HepG2 (cell line): Measurements from ENCODE around the gene RAB5B. TPM values are rescaled to one million over a fixed set of nuclear protein-coding genes. Genes with fewer than 3 reads are reported as not detected.

Experiments
- ATAC-seq: fragments of 200-7000 bp; cut with Tn5 transposase; 3 replicates; pipeline ENCODE4 v1.9.1; 2020; ENCODE audit warnings: mild to moderate bottlenecking, moderate library complexity
- BruUV-seq: library from RNA; stranded (reverse); fragments of 400-500 nt; replicated peaks from 2 replicates; lab custom pipeline; 2021; lab: Mats Ljungman, UMichigan
- CTCF ChIA-PET: fragments of 300-600 bp; formaldehyde crosslinking; extraction: SDS; loops from one replicate; lab custom pipeline; 2021; ENCODE audit warnings: low total read pairs, inconsistent platforms, low intra/inter-chr PET ratio; lab: Yijun Ruan, JAX
- POLR2A ChIA-PET: fragments of 350-600 bp; sonication (Branson Sonifier 250); formaldehyde crosslinking; loops from one replicate; lab custom pipeline; 2020; ENCODE audit warnings: antibody characterized with exemption, inconsistent platforms; lab: Yijun Ruan, JAX
- DNase-seq: peaks from one replicate; pipeline ENCODE4 v3.0.0-alpha.2; 2015; ENCODE audit warnings: low spot score
- FAIRE-seq: peaks from 3 replicates; lab custom pipeline; 2011; peaks lifted over from hg19 to GRCh38; lab: Jason Lieb, UNC
- H2AFZ ChIP-seq: one replicate; pipeline ENCODE4 v1.6.1; 2011; ENCODE audit warnings: low read length, inconsistent platforms
- H3K27ac ChIP-seq: fragments of 300-600 bp; 3 replicates; pipeline ENCODE4 v1.8.0; 2011; ENCODE audit warnings: mixed run types, mild to moderate bottlenecking, mixed read lengths, low read length, inconsistent platforms; ENCODE audit not compliant: insufficient read depth; ENCODE audit errors: extremely low read length
- H3K27me3 ChIP-seq, 2 experiments: fragments of 200-600 bp in 1 of 2; 2 replicates in 1 of 2; 3 replicates in 1 of 2; pipeline versions ENCODE4 v1.6.0 to v1.8.0; 2011; ENCODE audit warnings: low read length in 2 of 2, mild to moderate bottlenecking in 2 of 2, moderate library complexity in 2 of 2, inconsistent platforms in 1 of 2; ENCODE audit not compliant: insufficient read depth in 2 of 2, control insufficient read depth in 1 of 2
- H3K36me3 ChIP-seq, 2 experiments: fragments of 200-600 bp in 1 of 2; replicated peaks in 1 of 2; 2 replicates in 1 of 2; 3 replicates in 1 of 2; pipeline versions ENCODE4 v1.5.1 to v1.8.0; 2011; ENCODE audit warnings: low read length in 2 of 2, inconsistent platforms in 1 of 2; ENCODE audit not compliant: insufficient read depth in 2 of 2, control insufficient read depth in 1 of 2
- H3K4me1 ChIP-seq: 2 replicates; pipeline ENCODE4 v1.5.1; 2012; ENCODE audit warnings: low read length, inconsistent platforms; ENCODE audit not compliant: insufficient read depth
- H3K4me2 ChIP-seq: 2 replicates; pipeline ENCODE4 v1.6.0; 2011; ENCODE audit warnings: low read depth, low read length, inconsistent platforms
- H3K4me3 ChIP-seq, 3 experiments: fragments of 200-600 bp in 1 of 3; sonication (generic), shearing (Covaris generic) in 1 of 3; replicated peaks in 1 of 3; 2 replicates each; pipeline ENCODE4 v1.5.1; 2011 to 2016; ENCODE audit warnings: low read length in 3 of 3, inconsistent platforms in 2 of 3, low read depth in 2 of 3, mild to moderate bottlenecking in 2 of 3, control low read depth in 1 of 3, mixed read lengths in 1 of 3; ENCODE audit not compliant: insufficient read depth in 1 of 3
- H3K79me2 ChIP-seq: one replicate; pipeline ENCODE4 v1.6.1; 2011; ENCODE audit warnings: low read length, inconsistent platforms; ENCODE audit not compliant: insufficient read depth
- H3K9ac ChIP-seq: 2 replicates; pipeline ENCODE4 v1.6.0; 2011; ENCODE audit warnings: mild to moderate bottlenecking, low read depth, low read length, inconsistent platforms; ENCODE audit not compliant: insufficient read depth
- H3K9me3 ChIP-seq: 2 replicates; pipeline ENCODE4 v1.5.1; 2012; ENCODE audit warnings: mild to moderate bottlenecking, low read length
- H4K20me1 ChIP-seq: 2 replicates; pipeline ENCODE4 v1.6.0; 2011; ENCODE audit warnings: inconsistent platforms, mild to moderate bottlenecking, low read length, moderate library complexity; ENCODE audit not compliant: insufficient read depth
- DZIP1 ChIP-seq: sonication (generic); formaldehyde crosslinking; IDR thresholded peaks from 2 replicates; pipeline ENCODE4 v1.5.0; 2020; ENCODE audit warnings: mild to moderate bottlenecking, missing genetic modification reagents
- HIVEP1 ChIP-seq: sonication (generic); formaldehyde crosslinking; IDR thresholded peaks from 2 replicates; pipeline ENCODE4 v1.4.0; 2020; ENCODE audit warnings: mild to moderate bottlenecking, missing genetic modification reagents
- HNF1B ChIP-seq: sonication (generic); formaldehyde crosslinking; IDR thresholded peaks from 2 replicates; pipeline ENCODE4 v1.5.1; 2020; ENCODE audit warnings: mild to moderate bottlenecking, moderate library complexity, missing genetic modification reagents
- HOMEZ ChIP-seq: IDR thresholded peaks from 2 replicates; pipeline ENCODE4 v1.6.1; 2016; ENCODE audit warnings: low read depth
- KDM2A ChIP-seq: sonication (generic); formaldehyde crosslinking; IDR thresholded peaks from 2 replicates; pipeline ENCODE4 v1.4.0; 2020; ENCODE audit warnings: low read depth, missing genetic modification reagents, borderline replicate concordance
- KDM4B ChIP-seq: sonication (generic); formaldehyde crosslinking; IDR thresholded peaks from 2 replicates; pipeline ENCODE4 v1.4.0; 2020; ENCODE audit warnings: missing genetic modification reagents
- MED13 ChIP-seq: sonication (generic); formaldehyde crosslinking; IDR thresholded peaks from 2 replicates; pipeline ENCODE4 v1.5.0; 2020; ENCODE audit warnings: missing genetic modification reagents
- XRCC5 ChIP-seq: fragments of 200-400 bp; formaldehyde crosslinking; optimal IDR thresholded peaks from 2 replicates; pipeline ENCODE3; 2017; ENCODE audit warnings: mild to moderate bottlenecking, low read length
- ZFP36L2 ChIP-seq: sonication (generic); formaldehyde crosslinking; IDR thresholded peaks from 2 replicates; pipeline ENCODE4 v1.4.0; 2020; ENCODE audit warnings: missing genetic modification reagents
- ZNF317 ChIP-seq: sonication (generic); formaldehyde crosslinking; IDR thresholded peaks from 2 replicates; pipeline ENCODE4 v1.5.0; 2020; ENCODE audit warnings: mild to moderate bottlenecking, missing genetic modification reagents
- WGBS: methylation state at CpG from one replicate; pipeline ENCODE4 v1.1.6; 2017; ENCODE audit warnings: low lambda C conversion rate; 5-methylcytosine and 5-hydroxymethylcytosine counted together
- in situ Hi-C: cut with HindIII; loops from 2 replicates; pipeline ENCODE4 v1.10.0; 2017; ENCODE audit warnings: low pct_unique_long_range_greater_than_20kb; ENCODE audit not compliant: extremely low pct_ligation_motif_present
- intact Hi-C: fragments of 100-400 bp; cut with micrococcal nuclease; formaldehyde crosslinking; loops from one replicate; pipeline ENCODE4 v1.10.0; 2022; ENCODE audit not compliant: unreplicated experiment
- polyA plus RNA-seq, 8 experiments: library from polyadenylated mRNA; depleted of rRNA in 3 of 8; stranded (reverse) in 7 of 8; unstranded in 1 of 8; fragments of >200 nt; fragmentation: Illumina TruSeq in 4 of 8; extraction: Trizol in 4 of 8; gene quantifications; 2 replicates each; pipeline versions ENCODE4 v1.2.1 to v1.2.3, GENCODE V29; 2011 to 2016; ENCODE audit warnings: low read depth in 4 of 8, missing spikeins in 1 of 8, mixed read lengths in 1 of 8; ENCODE audit not compliant: insufficient read depth in 1 of 8
- total RNA-seq, 5 experiments: library from RNA; depleted of rRNA; stranded (reverse); fragments of >200 nt; fragmentation: Illumina TruSeq; extraction: Trizol; gene quantifications; 2 replicates each; pipeline ENCODE4 v1.2.3, GENCODE V29; 2016; ENCODE audit warnings: low read depth in 1 of 5
- TF ChIP-seq, protein P1 (sequence below): sonication (generic); formaldehyde crosslinking; IDR thresholded peaks from 2 replicates; pipeline ENCODE4 v1.5.0; 2020; ENCODE audit warnings: mild to moderate bottlenecking, missing genetic modification reagents

RAB5B gene
- total and polyA plus RNA-seq, 2 of the 13 experiments (the other 11 are each of a cell fraction or from before 2014, with no cell fraction given) = 26.0 to 68.3 TPM

DNA sequence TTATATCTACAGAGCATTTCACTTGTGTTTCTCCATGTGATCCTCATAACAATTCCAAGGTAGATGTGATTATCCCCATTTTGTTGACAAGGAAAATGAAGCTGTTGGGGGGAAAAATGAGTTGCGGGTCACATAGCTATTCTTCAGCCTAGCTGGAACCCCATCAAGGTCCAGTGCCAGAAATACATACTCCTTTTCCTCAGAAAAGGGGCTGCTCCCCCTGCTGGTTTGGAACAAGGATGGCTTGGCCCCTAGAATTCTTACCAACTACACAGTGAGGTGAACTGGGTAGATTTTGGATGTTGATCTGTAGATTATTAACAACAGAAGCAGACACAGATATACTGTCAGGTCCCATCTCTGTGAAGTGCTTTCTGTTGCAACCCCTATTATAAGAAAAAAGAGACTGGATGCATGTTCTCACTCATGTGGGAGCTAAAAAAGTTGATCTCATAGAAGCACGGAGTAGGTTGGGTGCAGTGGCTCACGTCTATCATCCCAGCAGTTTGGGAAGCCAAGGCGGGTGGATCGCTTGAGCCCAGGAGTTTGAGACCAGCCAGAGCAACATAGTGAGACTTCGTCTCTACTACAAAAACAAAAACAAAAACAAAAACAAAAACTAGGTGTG lies 55.9 kb downstream of the RAB5B start (continued):
- TF ChIP-seq XRCC5 = peak; percentile 38

DNA sequence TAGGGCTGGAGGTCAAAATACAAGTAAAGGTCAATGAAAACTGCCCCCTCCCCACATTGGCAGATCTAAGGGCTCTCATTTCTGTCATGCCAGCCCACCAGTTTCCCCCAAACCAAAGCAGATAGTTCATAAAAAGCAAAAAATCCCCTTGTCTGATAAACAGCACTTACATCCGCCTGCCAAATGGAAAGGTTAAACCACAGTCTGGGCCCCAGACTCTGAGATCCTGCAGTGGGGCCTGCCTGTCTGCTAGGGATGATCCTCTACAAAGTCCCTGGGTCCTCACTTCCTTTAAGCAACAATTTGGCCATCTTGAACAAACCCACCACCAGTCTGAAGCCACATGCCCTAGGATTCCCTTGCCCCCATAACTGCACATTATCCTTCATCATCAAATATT lies 58.1 kb downstream of the RAB5B start:
- intact Hi-C loops (no loop called here), in situ Hi-C loops (loop anchor here (5.0 to 10.0 kb wide), 3 partner anchors 35 to 295 kb away; partner anchors contain the start of genes RAB5B and SUOX)
- no peaks in the 10 kb centered on the region for H3K9me3 ChIP-seq
- H3K4me1 ChIP-seq = peaks cover 13% of the 10 kb centered on the region
- H2AFZ ChIP-seq = no peak overlapping the region
- BruUV-seq = no TSS peak
- no peaks in the 10 kb centered on the region for H3K27me3 ChIP-seq
- POLR2A ChIA-PET = interaction anchor here (3.9 kb wide), 1 partner anchor 36 kb away, joined by 35 read pairs; the partner anchor contains the start of gene SUOX
- FAIRE-seq (no peak), DNase-seq (no peak), ATAC-seq (no peak)
- no peaks in the 10 kb centered on the region for H4K20me1 ChIP-seq
- CTCF ChIA-PET = no interaction called here
- TF ChIP-seq KDM4B (CRISPR knock-in tag) (no peak), KDM2A (CRISPR knock-in tag) (no peak), HIVEP1 (no peak), HOMEZ (CRISPR knock-in tag) (no peak), ZFP36L2 (CRISPR knock-in tag) (no peak), MED13 (CRISPR knock-in tag) (no peak), ZNF317 (no peak), HNF1B (CRISPR knock-in tag) (no peak), DZIP1 (CRISPR knock-in tag) (no peak)
- TF ChIP-seq, protein P1, sequence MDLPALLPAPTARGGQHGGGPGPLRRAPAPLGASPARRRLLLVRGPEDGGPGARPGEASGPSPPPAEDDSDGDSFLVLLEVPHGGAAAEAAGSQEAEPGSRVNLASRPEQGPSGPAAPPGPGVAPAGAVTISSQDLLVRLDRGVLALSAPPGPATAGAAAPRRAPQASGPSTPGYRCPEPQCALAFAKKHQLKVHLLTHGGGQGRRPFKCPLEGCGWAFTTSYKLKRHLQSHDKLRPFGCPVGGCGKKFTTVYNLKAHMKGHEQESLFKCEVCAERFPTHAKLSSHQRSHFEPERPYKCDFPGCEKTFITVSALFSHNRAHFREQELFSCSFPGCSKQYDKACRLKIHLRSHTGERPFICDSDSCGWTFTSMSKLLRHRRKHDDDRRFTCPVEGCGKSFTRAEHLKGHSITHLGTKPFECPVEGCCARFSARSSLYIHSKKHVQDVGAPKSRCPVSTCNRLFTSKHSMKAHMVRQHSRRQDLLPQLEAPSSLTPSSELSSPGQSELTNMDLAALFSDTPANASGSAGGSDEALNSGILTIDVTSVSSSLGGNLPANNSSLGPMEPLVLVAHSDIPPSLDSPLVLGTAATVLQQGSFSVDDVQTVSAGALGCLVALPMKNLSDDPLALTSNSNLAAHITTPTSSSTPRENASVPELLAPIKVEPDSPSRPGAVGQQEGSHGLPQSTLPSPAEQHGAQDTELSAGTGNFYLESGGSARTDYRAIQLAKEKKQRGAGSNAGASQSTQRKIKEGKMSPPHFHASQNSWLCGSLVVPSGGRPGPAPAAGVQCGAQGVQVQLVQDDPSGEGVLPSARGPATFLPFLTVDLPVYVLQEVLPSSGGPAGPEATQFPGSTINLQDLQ (CRISPR knock-in tag) = no peak
- H3K4me2 ChIP-seq = no peak overlapping the region
- no peak overlapping the region for H3K9ac ChIP-seq
- no peaks in the 10 kb centered on the region for H3K79me2 ChIP-seq
- WGBS = 89% methylated on average over 1 of the region's 1 CpG
- H3K27ac ChIP-seq = no peak overlapping the region
- H3K36me3 ChIP-seq = peaks cover 0 to 34% of the 10 kb centered on the region in 2 experiments; a peak in 4 of 5 replicates
- H3K4me3 ChIP-seq = no peak overlapping the region
